Measurements from ENCODE around the gene REC8. TPM values are rescaled to one million over a fixed set of nuclear protein-coding genes. Genes with fewer than 3 reads are reported as not detected.
A peak's percentile ranks its signal among the peaks of the same experiment; 100 is the strongest.

REC8 gene
- total RNA-seq, 1 experiment from 2014 or later, result 58.0 TPM

GRCh38 chr14:24151404-24152080 is 20.3 kb upstream of the REC8 start:
- Mint-ChIP-seq H3K27me3 (ENCODE audit: low read depth) (no peaks in the 10 kb centered on the region), H3K4me3 (peak overlapping the region in 1 of 2 experiments; percentile 34; a peak in 1 of 5 replicates), H3K4me1 (peaks cover 9 to 13% of the 10 kb centered on the region in 2 experiments), H3K36me3 (ENCODE audit: insufficient read depth in 1 of 3, low read depth in 3 of 3) (peaks cover 36 to 72% (median 64%) of the 10 kb centered on the region in 3 experiments), H3K9me3 (no peaks in the 10 kb centered on the region), H3K27ac (no peak overlapping the region)
- no peak overlapping the region for H3K9ac ChIP-seq (ENCODE audit: extremely low read depth, insufficient read length, low read length)
- no peak overlapping the region for H2BK12ac ChIP-seq (ENCODE audit: insufficient read length, low read depth, low read length)
- H2BK20ac ChIP-seq (ENCODE audit: low read depth, low read length, poor library complexity, severe bottlenecking), result no peak overlapping the region
- H3K23me2 ChIP-seq (ENCODE audit: insufficient read length, low read depth, low read length, poor library complexity, severe bottlenecking), result peaks cover 11% of the 10 kb centered on the region
- H4K91ac ChIP-seq (ENCODE audit: insufficient read length, low read depth, low read length), result no peak overlapping the region
- H3K79me1 ChIP-seq (ENCODE audit: insufficient read depth, low read depth, low read length, poor library complexity, severe bottlenecking), result peaks cover 4% of the 10 kb centered on the region
- H4K5ac ChIP-seq (ENCODE audit: insufficient read length, low read depth, low read length), result no peak overlapping the region
- no CpG with 5 or more reads among the region's 16 CpGs for WGBS (ENCODE audit: extremely low coverage, insufficient read length, low lambda C conversion rate)
- no peak overlapping the region for H3K27ac ChIP-seq (ENCODE audit: insufficient read length, low read depth, low read length)
- peaks cover 8% of the 10 kb centered on the region; the same call in 1 of the 2 replicates for H3K79me2 ChIP-seq (ENCODE audit: insufficient read depth, low read length)
- H2BK15ac ChIP-seq (ENCODE audit: low read depth, low read length), result no peak overlapping the region
- H2AFZ ChIP-seq (ENCODE audit: low read length), result no peak overlapping the region
- H3K56ac ChIP-seq (ENCODE audit: insufficient read length, low read depth, low read length), result no peak overlapping the region
- H2BK5ac ChIP-seq (ENCODE audit: insufficient read length, low read length), result no peak overlapping the region
- no peak overlapping the region for H3K23ac ChIP-seq (ENCODE audit: insufficient read length, low read depth, low read length)
- H3K27me3 ChIP-seq (ENCODE audit: insufficient read depth, low read length), result no peaks in the 10 kb centered on the region
- H4K8ac ChIP-seq (replicated peaks; ENCODE audit: insufficient read length, low read depth, low read length), result no peak overlapping the region
- H4K20me1 ChIP-seq (ENCODE audit: control insufficient read depth, insufficient read depth, insufficient read length), result no peaks in the 10 kb centered on the region
- TF ChIP-seq, protein P1, sequence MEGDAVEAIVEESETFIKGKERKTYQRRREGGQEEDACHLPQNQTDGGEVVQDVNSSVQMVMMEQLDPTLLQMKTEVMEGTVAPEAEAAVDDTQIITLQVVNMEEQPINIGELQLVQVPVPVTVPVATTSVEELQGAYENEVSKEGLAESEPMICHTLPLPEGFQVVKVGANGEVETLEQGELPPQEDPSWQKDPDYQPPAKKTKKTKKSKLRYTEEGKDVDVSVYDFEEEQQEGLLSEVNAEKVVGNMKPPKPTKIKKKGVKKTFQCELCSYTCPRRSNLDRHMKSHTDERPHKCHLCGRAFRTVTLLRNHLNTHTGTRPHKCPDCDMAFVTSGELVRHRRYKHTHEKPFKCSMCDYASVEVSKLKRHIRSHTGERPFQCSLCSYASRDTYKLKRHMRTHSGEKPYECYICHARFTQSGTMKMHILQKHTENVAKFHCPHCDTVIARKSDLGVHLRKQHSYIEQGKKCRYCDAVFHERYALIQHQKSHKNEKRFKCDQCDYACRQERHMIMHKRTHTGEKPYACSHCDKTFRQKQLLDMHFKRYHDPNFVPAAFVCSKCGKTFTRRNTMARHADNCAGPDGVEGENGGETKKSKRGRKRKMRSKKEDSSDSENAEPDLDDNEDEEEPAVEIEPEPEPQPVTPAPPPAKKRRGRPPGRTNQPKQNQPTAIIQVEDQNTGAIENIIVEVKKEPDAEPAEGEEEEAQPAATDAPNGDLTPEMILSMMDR (conservative IDR thresholded peaks at IDR 0.05), result no peak
- no peaks in the 10 kb centered on the region for H3K4me1 ChIP-seq (ENCODE audit: insufficient read depth, low read length)
- H3K9me3 ChIP-seq (ENCODE audit: control insufficient read depth, low read depth, low read length), result no peaks in the 10 kb centered on the region
- no peak overlapping the region for H3K18ac ChIP-seq (ENCODE audit: insufficient read length, low read depth, low read length)
- no peak overlapping the region for H2AK5ac ChIP-seq (ENCODE audit: insufficient read length, low read length)
- no peak overlapping the region for H3K14ac ChIP-seq (ENCODE audit: insufficient read depth, low read length)
- no peak overlapping the region for H2BK120ac ChIP-seq (ENCODE audit: low read depth, low read length, poor library complexity, severe bottlenecking)
- no peak overlapping the region for H3T11ph ChIP-seq (ENCODE audit: low read length)
- H3K4ac ChIP-seq (ENCODE audit: low read depth, low read length), result no peak overlapping the region
- H3K4me2 ChIP-seq (ENCODE audit: insufficient read depth, insufficient read length, low read length), result no peak overlapping the region
- DNase-seq, result no peak
